ENCODE data around the gene SNAP25.
A peak's percentile ranks its signal among the peaks of the same experiment; 100 is the strongest.

SNAP25 gene

GRCh38 chr20:10218536-10219451 lies at the start of gene SNAP25:
SNAP25 (plus strand) TSS chr20:10218830; CDS start chr20:10275492, 56,662 bp downstream.
- peak; percentile 90 for DNase-seq (ENCODE audit: low spot score)

- DNase-seq (ENCODE audit: low spot score) = no peak
These were observed 48.9 kb upstream of the SNAP25 start for GRCh38 chr20:10169752-10170151.

GRCh38 chr20:10170261-10170660 lies 48.4 kb upstream of the SNAP25 start:
- no peak for DNase-seq (ENCODE audit: low spot score)

GRCh38 chr20:10171864-10172751 lies 46.5 kb upstream of the SNAP25 start:
- DNase-seq (ENCODE audit: low spot score) = peak; percentile 66

- DNase-seq (ENCODE audit: low spot score) = peak; percentile 76
These were observed 45.5 kb upstream of the SNAP25 start for GRCh38 chr20:10172998-10173655.

GRCh38 chr20:10174400-10174799 lies 44.2 kb upstream of the SNAP25 start:
- DNase-seq (ENCODE audit: low spot score) = no peak

- DNase-seq (ENCODE audit: low spot score) = no peak
These were observed 41.3 kb upstream of the SNAP25 start for GRCh38 chr20:10177326-10177725.

GRCh38 chr20:10178091-10178490 lies 40.5 kb upstream of the SNAP25 start:
- no peak for DNase-seq (ENCODE audit: low spot score)

GRCh38 chr20:10178727-10179313 lies 39.8 kb upstream of the SNAP25 start:
- no peak for DNase-seq (ENCODE audit: low spot score)

GRCh38 chr20:10179574-10180298 lies 38.9 kb upstream of the SNAP25 start:
- no peak for DNase-seq (ENCODE audit: low spot score)

GRCh38 chr20:10180651-10181235 lies 37.9 kb upstream of the SNAP25 start:
- no peak for DNase-seq (ENCODE audit: low spot score)

GRCh38 chr20:10185741-10186558 lies 32.7 kb upstream of the SNAP25 start:
- peak; percentile 31 for DNase-seq (ENCODE audit: low spot score)

GRCh38 chr20:10190456-10190855 lies 28.2 kb upstream of the SNAP25 start:
- DNase-seq (ENCODE audit: low spot score) = no peak

- no peak for DNase-seq (ENCODE audit: low spot score)
These were observed 26.5 kb upstream of the SNAP25 start for GRCh38 chr20:10192171-10192570.

GRCh38 chr20:10194166-10194565 lies 24.5 kb upstream of the SNAP25 start:
- no peak for DNase-seq (ENCODE audit: low spot score)

- no peak for DNase-seq (ENCODE audit: low spot score)
These were observed 18.3 kb upstream of the SNAP25 start for GRCh38 chr20:10200330-10200729.

GRCh38 chr20:10201321-10201870 lies 17.2 kb upstream of the SNAP25 start:
- no peak for DNase-seq (ENCODE audit: low spot score)

GRCh38 chr20:10209091-10209490 lies 9.5 kb upstream of the SNAP25 start:
- DNase-seq (ENCODE audit: low spot score) = no peak

GRCh38 chr20:10213526-10213925 lies 5.1 kb upstream of the SNAP25 start:
- no peak for DNase-seq (ENCODE audit: low spot score)
